ENCODE results near the gene LRRC45.

- no peak for TF ChIP-seq CTCF (IDR thresholded peaks at IDR 0.05; ENCODE audit: insufficient read depth, low read length)
- TF ChIP-seq POLR2AphosphoS5 (IDR thresholded peaks at IDR 0.05; ENCODE audit: low read depth), result no peak
- no peak for TF ChIP-seq REST (IDR thresholded peaks at IDR 0.05; ENCODE audit: insufficient replicate concordance, low read depth)
These were observed 22.9 kb upstream of the LRRC45 start for GRCh38 chr17:81999976-82000802.

Measured in HL-60 (cell line).